ENCODE measurements around the gene RBFOX2.
"Not testable (repeated sequence)": the region's sequence is repeated elsewhere in the genome, so short reads cannot be mapped to it uniquely, and the experiment has no call there.

RBFOX2 gene

GRCh38 chr22:36042240-36042639, 13.6 kb upstream of the RBFOX2 start:
- DNase-seq (ENCODE audit: low spot score) = no peak

DNA sequence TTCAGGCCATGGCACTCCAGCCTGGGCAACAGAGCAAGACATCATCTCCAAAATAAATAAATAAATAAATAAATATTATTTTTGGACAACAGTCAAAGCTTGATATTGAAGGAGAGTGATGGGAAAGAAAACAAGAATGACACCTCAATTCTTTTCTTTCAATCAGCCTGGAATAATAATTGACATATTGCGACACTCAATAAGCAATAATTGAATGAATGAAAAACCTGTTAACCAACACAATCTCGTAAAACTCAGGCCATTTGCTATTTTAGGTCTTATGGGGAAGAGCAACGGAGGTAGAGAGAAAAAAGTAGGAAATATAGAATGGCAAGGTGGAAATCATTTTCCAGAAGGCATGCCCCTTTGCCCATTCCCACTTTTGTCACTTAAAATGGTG, 10.5 kb upstream of the RBFOX2 start:
- no peak for DNase-seq (ENCODE audit: low spot score)

DNA sequence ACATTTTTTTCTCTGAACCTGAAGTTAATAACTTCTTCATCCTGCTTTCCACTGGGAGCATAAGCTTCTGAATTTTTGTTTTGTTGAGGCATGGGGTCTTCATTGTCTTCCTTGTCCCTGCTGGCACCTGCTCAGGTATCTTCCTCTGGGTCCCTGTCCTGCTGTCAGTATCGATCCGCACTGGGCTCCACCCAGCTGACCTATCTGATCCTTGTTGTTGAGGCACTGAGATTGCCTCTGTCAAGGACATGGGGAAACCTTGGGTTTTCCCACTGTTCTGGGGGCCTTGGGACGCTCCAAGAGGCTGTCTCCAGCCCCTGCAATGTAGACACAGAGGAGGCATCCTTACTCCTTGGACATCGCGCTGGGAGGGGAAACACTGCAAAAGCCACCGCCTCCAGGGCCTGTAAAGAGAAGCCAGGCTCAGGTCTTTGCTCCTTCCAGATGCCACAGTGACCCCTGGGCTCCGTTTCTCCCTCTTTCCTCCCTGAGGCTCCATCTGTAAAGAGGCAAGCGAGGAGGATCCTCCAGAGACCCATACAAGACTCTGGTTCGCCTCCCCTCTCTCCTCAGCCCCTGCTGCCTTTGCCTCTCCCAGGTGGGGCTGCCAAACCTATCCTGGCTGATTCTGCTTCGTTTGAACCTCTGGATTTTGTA, 8.6 kb upstream of the RBFOX2 start:
- DNase-seq (ENCODE audit: low spot score) = no peak

- DNase-seq (ENCODE audit: low spot score) = no peak
Measured at GRCh38 chr22:36036167-36036624, 7.6 kb upstream of the RBFOX2 start.

DNA sequence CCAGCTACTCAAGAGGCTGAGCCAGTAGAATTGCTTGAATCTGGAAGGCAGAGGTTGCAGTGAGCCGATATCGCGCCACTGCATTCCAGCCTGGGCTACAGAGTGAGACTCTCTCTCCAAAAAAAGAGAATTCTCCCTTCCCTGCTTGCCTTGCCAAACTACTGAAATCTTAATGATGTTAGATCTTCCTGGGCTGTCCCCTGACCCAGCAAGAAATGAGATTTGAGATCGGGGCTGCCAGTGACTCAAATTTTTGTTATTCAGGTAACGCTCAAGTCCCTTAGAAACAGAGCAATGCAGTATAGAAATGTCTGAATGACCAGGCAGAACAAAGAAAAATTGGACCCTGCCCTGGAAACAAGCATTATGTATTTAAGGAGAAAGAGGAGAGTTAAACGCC, 4.0 kb upstream of the RBFOX2 start:
- no peak for DNase-seq (ENCODE audit: low spot score)

DNA sequence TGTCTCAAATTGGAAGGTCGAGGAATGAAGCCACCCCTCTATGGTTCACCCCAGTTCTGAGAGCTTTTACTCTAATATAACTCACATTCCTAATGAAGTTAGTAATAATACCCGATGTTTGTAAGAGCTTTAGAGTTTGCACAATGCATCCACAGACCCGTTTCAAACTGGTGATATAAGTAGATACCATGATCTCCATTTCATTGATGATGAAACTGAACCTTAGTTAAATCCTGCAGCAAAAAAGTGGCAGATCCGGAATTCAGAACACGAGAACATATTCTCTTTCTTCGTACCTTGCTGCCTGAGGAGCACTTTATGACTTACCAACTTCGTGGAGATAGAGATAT, 757 bp upstream of the RBFOX2 start:
- peak; percentile 34 for DNase-seq (ENCODE audit: low spot score)

DNA sequence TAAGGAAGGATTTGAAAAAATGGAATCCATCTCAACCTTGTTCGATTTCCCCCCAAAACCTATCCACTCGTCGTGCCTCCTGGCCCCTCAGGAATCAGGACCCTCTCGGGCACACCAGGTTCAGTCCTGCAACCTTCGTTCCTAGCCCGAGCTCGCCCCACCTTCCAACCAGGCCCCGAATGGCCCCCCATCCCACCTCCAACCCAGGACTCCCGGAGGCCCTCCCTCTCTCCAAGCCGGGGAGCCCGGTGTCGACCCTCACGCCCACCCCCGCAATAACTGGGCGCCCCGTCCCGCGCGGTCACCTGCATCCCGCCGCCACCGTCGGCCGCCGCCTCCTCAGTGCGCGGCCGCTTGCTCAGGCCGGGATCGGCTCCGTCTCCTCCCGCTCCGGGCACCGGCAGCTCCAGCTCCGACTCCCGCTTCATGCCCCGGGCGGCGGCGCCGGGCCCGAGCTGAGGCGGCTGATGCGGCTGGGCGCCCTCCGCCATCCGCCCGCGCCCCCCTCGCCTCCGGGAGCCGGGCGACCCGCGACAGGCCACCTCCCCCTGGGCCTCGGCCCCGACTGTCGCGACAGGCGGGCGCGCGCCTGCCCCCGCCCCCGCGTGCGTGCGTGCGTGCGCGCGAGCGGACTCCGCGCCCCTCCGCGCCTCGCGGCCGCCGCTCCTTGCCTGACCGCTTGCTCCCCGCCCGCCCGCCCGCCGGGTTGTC, 534 bp downstream of the RBFOX2 start:
- peak; percentile 86 for DNase-seq (ENCODE audit: low spot score)

- DNase-seq (ENCODE audit: low spot score) = peak; percentile 28
Measured at GRCh38 chr22:36027579-36027934, 1.1 kb downstream of the RBFOX2 start.

DNA sequence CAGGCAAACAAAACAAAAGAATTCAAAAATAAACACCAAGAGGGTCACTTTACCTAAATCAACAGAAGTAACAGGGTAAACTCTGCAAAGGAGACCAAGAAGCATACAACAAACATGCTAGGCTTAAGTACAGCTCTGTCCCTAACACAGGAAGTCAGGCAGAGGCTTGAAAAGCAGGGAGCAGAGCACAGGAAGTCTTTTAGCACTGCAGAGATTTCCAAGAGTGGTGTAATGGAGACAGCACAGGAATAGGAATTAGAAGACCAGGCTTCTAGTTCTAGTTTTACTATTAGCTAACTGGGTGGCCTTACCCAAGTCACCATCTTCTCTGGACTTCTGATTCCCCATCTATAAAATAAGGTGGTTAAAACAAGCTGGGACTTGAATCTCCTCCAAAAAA, 1.9 kb downstream of the RBFOX2 start:
- no peak for DNase-seq (ENCODE audit: low spot score)

DNA sequence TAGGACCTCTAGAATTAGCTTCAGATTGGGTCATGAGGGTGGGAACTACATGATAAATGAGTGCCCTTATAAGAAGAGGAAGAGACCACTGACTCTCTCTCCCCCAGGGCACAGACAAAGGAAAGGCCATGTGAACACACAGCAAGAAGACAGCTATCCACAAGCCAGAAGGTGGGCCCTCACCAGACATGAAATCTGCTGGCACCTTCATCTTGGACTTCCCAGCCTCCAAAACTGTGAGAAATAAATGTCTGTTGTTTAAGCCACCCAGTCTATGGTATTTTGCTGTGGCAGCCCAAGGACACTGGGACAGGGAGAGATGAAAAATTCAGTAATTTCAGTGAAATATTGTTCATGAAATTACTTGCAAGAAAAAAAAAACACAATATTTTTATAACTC, 5.9 kb downstream of the RBFOX2 start:
- no peak for DNase-seq (ENCODE audit: low spot score)

DNA sequence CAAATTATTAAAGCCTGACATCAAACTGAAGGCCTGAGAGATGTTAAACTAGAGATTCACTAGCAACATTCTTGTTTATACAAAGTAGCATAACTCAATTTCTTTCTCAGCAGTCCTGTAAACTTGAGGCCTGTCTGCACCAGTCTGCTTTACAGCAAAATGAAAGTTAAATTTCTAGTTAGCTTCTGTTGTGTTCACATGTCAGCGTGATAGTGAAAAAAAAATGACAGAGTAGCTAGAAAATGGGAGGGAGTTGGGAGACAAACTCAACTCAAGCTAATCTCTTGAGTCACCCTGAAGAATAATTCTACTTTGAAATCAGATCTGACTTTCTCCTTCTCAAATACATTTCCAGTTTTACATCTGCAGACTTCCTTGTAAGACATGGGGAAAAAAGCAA, 6.5 kb downstream of the RBFOX2 start:
- DNase-seq (ENCODE audit: low spot score) = peak; percentile 43

DNA sequence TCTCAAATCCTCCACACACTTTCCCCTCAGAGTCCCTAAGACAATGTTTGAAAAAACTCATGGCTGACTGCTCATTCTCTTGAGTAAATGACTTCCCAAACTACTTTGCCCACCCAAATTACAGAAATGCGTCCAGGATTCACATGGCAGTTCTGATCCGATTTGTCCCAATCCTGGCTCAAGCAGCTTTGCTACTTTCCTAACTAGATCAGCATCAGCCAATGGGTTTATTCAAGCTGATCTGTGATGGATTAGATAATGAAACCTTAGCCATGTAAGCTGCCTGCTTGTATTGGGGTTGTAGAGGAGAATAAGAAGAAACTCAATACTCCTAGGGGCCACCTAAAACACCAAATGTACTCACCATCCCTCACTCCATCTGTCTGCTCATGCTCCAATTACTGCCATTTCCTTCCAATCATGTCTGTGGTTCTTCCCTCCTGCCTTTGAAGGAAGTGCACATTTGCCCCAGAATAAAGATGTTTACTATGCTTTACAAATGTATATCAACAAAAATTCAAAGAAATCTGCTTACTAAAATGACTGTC, 6.9 kb downstream of the RBFOX2 start:
- DNase-seq (ENCODE audit: low spot score) = no peak

DNA sequence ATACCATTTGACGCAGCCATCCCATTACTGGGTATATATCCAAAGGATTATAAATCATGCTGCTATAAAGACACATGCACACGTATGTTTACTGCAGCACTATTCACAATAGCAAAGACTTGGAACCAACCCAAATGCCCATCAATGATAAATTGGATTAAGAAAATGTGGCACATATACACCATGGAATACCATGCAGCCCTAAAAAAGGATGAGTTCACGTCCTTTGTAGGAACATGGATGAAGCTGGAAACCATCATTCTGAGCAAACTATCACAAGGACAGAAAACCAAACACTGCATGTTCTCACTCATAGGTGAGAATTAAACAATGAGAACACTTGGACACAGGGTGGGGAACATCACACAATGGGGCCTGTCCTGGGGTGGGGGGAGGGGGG, 7.8 kb downstream of the RBFOX2 start:
- DNase-seq (ENCODE audit: low spot score) = not testable (repeated sequence)

DNA sequence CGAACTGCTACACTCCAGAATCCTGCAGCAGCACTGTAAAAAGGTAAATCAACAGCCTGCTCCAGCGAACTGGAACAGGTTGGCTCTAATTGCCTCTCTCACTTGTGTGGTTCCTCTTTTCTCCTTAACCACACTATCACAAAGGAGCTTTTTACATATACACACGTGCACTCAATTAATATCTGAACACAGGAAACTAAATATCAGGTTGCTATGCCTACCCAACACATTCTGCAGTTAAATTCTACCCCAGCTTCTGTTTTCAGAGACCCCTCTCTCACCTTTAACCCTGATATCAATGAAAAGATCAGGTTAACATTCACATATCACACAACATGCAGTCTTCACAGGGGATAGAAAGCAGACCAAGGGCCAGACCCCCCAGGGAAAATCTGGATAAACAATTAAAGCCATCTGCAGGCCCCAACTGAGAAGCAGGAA, 11.0 kb downstream of the RBFOX2 start:
- no peak for DNase-seq (ENCODE audit: low spot score)

GRCh38 chr22:36016684-36017083, 11.9 kb downstream of the RBFOX2 start:
- no peak for DNase-seq (ENCODE audit: low spot score)

DNA sequence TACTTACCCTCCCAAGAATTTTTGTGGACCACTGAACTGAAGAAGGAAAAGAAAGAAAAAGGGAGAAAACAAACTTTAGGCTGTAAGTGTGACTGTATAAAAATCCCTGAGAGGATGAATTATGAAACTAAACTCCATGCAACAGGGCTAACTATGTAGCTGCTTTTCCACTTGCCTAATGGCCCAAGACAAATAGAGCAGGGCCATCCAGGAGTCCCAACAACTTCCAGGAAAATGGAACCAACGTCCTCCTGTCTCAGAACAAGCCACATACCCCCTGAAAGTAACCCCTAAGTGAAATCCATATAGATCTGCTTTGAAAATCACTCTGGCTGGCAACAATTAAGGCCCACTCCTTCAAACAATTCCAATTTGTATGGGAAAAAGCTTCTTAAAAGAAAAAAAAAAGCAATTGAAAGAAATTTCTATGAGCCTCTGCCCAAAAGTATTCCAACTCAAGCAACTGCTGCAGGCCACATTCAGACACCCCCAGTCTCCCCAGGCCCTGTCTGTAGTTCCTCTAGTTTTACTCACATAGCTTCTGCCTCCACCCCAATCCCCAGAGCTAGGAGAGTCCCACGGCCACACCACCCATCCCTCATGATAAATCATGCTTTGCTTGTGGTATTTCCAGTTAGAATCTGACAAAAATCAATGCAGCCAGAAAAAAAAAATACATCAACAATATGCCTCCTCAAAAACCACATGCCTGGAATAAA, 12.7 kb downstream of the RBFOX2 start:
- DNase-seq (ENCODE audit: low spot score) = no peak

DNA sequence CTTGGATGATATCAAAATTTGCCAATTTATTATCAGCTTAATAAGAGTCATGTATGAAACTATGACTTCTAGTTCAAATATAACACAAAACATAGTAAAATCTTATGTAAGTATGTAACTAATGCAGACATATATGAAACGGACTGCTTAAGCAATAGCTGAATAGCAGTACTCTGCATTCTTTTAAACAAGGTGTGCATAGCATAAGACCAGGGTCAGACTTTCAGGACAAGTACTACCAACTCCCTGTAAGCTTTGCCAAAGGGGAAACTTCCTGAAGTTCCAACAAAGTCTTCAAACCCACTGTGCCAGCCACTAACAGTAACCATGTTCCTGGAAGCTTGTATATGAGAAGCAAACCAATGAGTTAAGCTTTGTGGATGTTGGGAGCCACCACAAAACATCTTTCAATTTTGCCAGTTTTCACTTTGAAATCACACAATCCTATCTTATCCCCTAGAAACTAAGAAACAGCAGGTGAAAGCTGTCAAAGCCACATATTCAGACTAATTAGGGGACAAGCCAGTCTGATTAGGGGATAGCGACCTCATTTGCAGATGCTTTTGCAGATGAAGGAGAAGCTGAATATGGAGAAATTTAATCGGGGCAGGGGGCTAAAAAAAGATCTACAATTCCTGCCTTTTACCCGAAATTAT, 13.3 kb downstream of the RBFOX2 start:
- no peak for DNase-seq (ENCODE audit: low spot score)

GRCh38 chr22:36014546-36015074, 14.0 kb downstream of the RBFOX2 start:
- DNase-seq (ENCODE audit: low spot score) = no peak

DNA sequence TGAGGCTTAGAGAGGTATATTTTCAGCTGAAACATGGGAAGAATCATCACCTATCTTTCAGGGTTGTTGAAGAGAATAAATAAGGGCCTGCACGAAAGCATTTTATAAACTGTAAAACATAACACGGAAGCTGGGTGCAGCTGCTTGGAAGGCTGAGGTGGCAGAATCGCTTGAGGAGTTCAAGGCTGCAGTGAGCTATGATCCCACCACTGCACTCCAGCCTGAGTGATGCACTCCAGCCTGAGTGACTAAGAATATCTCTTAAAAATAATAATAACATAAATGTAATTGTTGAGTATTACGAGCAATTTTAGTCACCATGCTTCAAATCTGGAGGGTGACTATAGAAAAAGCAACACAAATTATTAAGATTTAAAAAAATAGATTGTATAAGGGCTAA, 16.3 kb downstream of the RBFOX2 start:
- DNase-seq (ENCODE audit: low spot score) = no peak

DNA sequence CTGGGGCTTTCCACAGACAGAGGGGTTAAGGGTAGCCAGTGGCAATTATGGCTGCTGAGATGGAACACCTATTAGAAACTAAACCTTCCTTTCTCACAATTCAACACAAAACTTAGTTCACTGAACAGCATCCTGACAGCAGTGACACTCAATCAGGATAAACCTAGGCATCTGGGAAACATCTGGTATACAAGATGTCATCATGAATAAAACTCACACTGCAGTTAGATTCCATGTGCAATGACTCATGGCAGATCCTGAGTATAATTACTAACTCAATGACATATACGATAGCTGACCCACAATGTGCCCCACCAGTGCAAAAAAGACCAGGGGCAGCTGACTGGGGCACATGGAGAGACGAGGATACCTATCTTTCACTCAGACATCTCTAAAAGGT, 17.7 kb downstream of the RBFOX2 start:
- DNase-seq (ENCODE audit: low spot score) = peak; percentile 48

GRCh38 chr22:36010090-36010489, 18.5 kb downstream of the RBFOX2 start:
- DNase-seq (ENCODE audit: low spot score) = no peak

- DNase-seq (ENCODE audit: low spot score) = peak; percentile 18
Measured at GRCh38 chr22:36009085-36009484, 19.5 kb downstream of the RBFOX2 start.
